Neural cell (in vitro differentiated cells): Measurements from ENCODE around the gene PNPLA6. TPM values are rescaled to one million over a fixed set of nuclear protein-coding genes. Genes with fewer than 3 reads are reported as not detected.

Experiments
- H2AFZ ChIP-seq: fragments of 200-600, 300-800 bp; sonication (generic), shearing (Covaris generic); 2 replicates; pipeline ENCODE4 v1.6.0; 2014; ENCODE audit warnings: low read depth, mild to moderate bottlenecking, antibody characterized with exemption, low read length, moderate library complexity
- H3F3A ChIP-seq: fragments of 200-600 bp; shearing (Covaris generic); 2 replicates; pipeline ENCODE4 v1.6.1; 2016; ENCODE audit warnings: mild to moderate bottlenecking, moderate library complexity, mixed read lengths, antibody characterized with exemption, low read length; ENCODE audit not compliant: insufficient read depth, poor library complexity, severe bottlenecking
- H3K27ac ChIP-seq: fragments of 200-600, 300-800 bp; sonication (generic), shearing (Covaris generic); 2 replicates; pipeline ENCODE4 v1.5.1; 2014; ENCODE audit warnings: mild to moderate bottlenecking, low read length, moderate library complexity
- H3K27me3 ChIP-seq: fragments of 300-800, 200-600 bp; sonication (generic), shearing (Covaris generic); 2 replicates; pipeline ENCODE4 v1.6.0; 2014; ENCODE audit warnings: mild to moderate bottlenecking, low read depth, low read length, moderate library complexity; ENCODE audit not compliant: insufficient read depth
- H3K36me3 ChIP-seq: fragments of 300-800, 200-600 bp; sonication (generic), shearing (Covaris generic); 2 replicates; pipeline ENCODE4 v1.5.1; 2014; ENCODE audit warnings: mild to moderate bottlenecking, antibody characterized with exemption, low read length, moderate library complexity; ENCODE audit not compliant: insufficient read depth
- H3K4me2 ChIP-seq: fragments of 300-800, 200-600 bp; sonication (generic), shearing (Covaris generic); 2 replicates; pipeline ENCODE4 v1.6.0; 2014; ENCODE audit warnings: mild to moderate bottlenecking, low read length
- H3K4me3 ChIP-seq: fragments of 300-800, 200-600 bp; sonication (generic), shearing (Covaris generic); 2 replicates; pipeline ENCODE4 v1.5.1; 2014; ENCODE audit warnings: mild to moderate bottlenecking, low read length, moderate library complexity
- H3K79me2 ChIP-seq: fragments of 200-600 bp; shearing (Covaris generic); replicated peaks from 2 replicates; pipeline ENCODE4 v1.6.0; 2014; ENCODE audit warnings: mild to moderate bottlenecking, low read length, moderate library complexity; ENCODE audit not compliant: insufficient read depth
- H3K9ac ChIP-seq: fragments of 300-800, 200-600 bp; sonication (generic), shearing (Covaris generic); 2 replicates; pipeline ENCODE4 v1.6.1; 2016; ENCODE audit warnings: mild to moderate bottlenecking, low read length, mixed read lengths
- H3K9me2 ChIP-seq: fragments of 200-600 bp; shearing (Covaris generic); 2 replicates; pipeline ENCODE4 v1.6.1; 2016; ENCODE audit warnings: mild to moderate bottlenecking, low read length, mixed read lengths; ENCODE audit not compliant: insufficient read depth
- H3K9me3 ChIP-seq: fragments of 200-600, 300-800 bp; sonication (generic), shearing (Covaris generic); 2 replicates; pipeline ENCODE4 v1.6.1; 2016; ENCODE audit warnings: mild to moderate bottlenecking, mixed run types, low read length, moderate library complexity, mixed read lengths
- H4K20me1 ChIP-seq: fragments of 200-600 bp; shearing (Covaris generic); 2 replicates; pipeline ENCODE4 v1.6.1; 2016; ENCODE audit warnings: mild to moderate bottlenecking, mixed run types; ENCODE audit not compliant: insufficient read depth
- EZH2 ChIP-seq: fragments of 200-600, 300-800 bp; shearing (Covaris generic), sonication (generic); IDR thresholded peaks from 2 replicates; pipeline ENCODE4 v1.6.1; 2014; ENCODE audit warnings: antibody characterized with exemption, low read length, borderline replicate concordance, mild to moderate bottlenecking; ENCODE audit not compliant: insufficient read depth, poor library complexity, severe bottlenecking
- MXI1 ChIP-seq: fragments of 450-650 bp; conservative IDR thresholded peaks from 2 replicates; pipeline ENCODE4 v1.6.1; 2014; ENCODE audit warnings: antibody characterized with exemption, mild to moderate bottlenecking; ENCODE audit not compliant: poor library complexity, severe bottlenecking
- POLR2AphosphoS5 ChIP-seq: IDR thresholded peaks from 2 replicates; pipeline ENCODE4 v1.6.1; 2012
- REST ChIP-seq: IDR thresholded peaks from 2 replicates; pipeline ENCODE4 v1.6.1; 2012; ENCODE audit warnings: borderline replicate concordance
- SMC3 ChIP-seq: fragments of 450-650 bp; conservative IDR thresholded peaks from 2 replicates; pipeline ENCODE4 v1.6.1; 2014; ENCODE audit warnings: antibody characterized with exemption, mild to moderate bottlenecking, moderate library complexity; ENCODE audit not compliant: poor library complexity
- TAF1 ChIP-seq: IDR thresholded peaks from 2 replicates; pipeline ENCODE4 v1.6.1; 2012; ENCODE audit warnings: low read depth
- polyA plus RNA-seq: library from polyadenylated mRNA; depleted of rRNA; stranded (reverse); fragments of >200 nt; gene quantifications from 2 replicates; pipeline ENCODE4 v1.2.3, GENCODE V29; 2014
- TF ChIP-seq, protein P1 (sequence below): fragments of 450-650 bp; IDR thresholded peaks from 2 replicates; pipeline ENCODE4 v1.5.1; 2014; ENCODE audit warnings: antibody characterized with exemption, mild to moderate bottlenecking, moderate library complexity; ENCODE audit not compliant: poor library complexity, severe bottlenecking

PNPLA6 gene
- polyA plus RNA-seq, 1 donor from 2014 or later: 10.8 TPM

- Histone ChIP-seq H3K36me3 (no peaks in the 10 kb centered on the region), H3K79me2 (no peaks in the 10 kb centered on the region), H3K4me3 (peak overlapping the region; percentile 94), H3K27ac (peak overlapping the region; percentile 87), H3K9ac (peak overlapping the region; percentile 86), H2AFZ (peak overlapping the region; percentile 65), H3K4me2 (peak overlapping the region; percentile 92), H3F3A (peaks cover 5% of the 10 kb centered on the region), H3K27me3 (no peaks in the 10 kb centered on the region), H3K9me3 (no peaks in the 10 kb centered on the region), H4K20me1 (no peaks in the 10 kb centered on the region), H3K9me2 (no peaks in the 10 kb centered on the region)
- peak; percentile 97 for TF ChIP-seq POLR2AphosphoS5
- TF ChIP-seq, protein P1, sequence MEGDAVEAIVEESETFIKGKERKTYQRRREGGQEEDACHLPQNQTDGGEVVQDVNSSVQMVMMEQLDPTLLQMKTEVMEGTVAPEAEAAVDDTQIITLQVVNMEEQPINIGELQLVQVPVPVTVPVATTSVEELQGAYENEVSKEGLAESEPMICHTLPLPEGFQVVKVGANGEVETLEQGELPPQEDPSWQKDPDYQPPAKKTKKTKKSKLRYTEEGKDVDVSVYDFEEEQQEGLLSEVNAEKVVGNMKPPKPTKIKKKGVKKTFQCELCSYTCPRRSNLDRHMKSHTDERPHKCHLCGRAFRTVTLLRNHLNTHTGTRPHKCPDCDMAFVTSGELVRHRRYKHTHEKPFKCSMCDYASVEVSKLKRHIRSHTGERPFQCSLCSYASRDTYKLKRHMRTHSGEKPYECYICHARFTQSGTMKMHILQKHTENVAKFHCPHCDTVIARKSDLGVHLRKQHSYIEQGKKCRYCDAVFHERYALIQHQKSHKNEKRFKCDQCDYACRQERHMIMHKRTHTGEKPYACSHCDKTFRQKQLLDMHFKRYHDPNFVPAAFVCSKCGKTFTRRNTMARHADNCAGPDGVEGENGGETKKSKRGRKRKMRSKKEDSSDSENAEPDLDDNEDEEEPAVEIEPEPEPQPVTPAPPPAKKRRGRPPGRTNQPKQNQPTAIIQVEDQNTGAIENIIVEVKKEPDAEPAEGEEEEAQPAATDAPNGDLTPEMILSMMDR: no peak
Observed at GRCh38 chr19:7533925-7534480, 1.5 kb upstream of the PNPLA6 start.

DNA sequence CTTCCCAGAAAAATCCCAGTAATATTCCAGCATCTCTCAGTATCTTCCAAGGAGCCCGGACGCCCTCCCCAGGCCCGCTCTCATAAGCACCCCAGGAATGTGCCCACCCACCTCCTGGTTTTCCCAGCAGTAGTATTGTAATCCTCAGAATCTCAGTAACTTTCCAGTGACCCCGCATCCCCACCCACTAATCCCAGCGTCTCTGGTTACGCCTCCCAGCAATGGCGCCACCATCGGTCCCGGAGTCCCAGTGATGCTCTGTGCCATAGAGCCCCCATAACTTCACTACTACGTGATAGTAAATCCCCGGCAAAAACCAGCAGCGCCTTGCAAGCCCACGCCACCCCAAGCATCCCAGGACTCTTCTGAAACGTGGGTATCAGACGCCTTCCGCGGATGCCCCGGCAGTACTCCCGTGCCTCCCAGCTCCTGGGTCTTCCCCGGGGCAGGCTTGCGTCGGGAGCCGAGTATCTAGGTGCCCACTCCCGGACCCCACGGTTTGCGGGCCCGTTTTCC, 928 bp upstream of the PNPLA6 start:
- Histone ChIP-seq H3K79me2 (no peaks in the 10 kb centered on the region), H4K20me1 (no peaks in the 10 kb centered on the region), H3K36me3 (no peaks in the 10 kb centered on the region), H2AFZ (peak overlapping the region; percentile 69), H3K4me2 (peak overlapping the region; percentile 92), H3F3A (peaks cover 5% of the 10 kb centered on the region), H3K4me3 (peak overlapping the region; percentile 94), H3K9ac (peak overlapping the region; percentile 86), H3K27ac (peak overlapping the region; percentile 87), H3K9me2 (no peaks in the 10 kb centered on the region), H3K9me3 (no peaks in the 10 kb centered on the region), H3K27me3 (no peaks in the 10 kb centered on the region)
- TF ChIP-seq, protein P1: peak; percentile 30
- TF ChIP-seq REST: peak; percentile 88
- TF ChIP-seq TAF1: peak; percentile 53
- TF ChIP-seq POLR2AphosphoS5: peak; percentile 52
- no peak for TF ChIP-seq EZH2
- peak; percentile 2 for TF ChIP-seq MXI1
- no peak for TF ChIP-seq SMC3
